ENCODE data around the gene CCR2. TPM values are rescaled to one million over a fixed set of nuclear protein-coding genes. Genes with fewer than 3 reads are reported as not detected.

CCR2 gene
- total and polyA plus RNA-seq, 4 donors = 1.7 to 21.2 (median 8.4) TPM

DNA sequence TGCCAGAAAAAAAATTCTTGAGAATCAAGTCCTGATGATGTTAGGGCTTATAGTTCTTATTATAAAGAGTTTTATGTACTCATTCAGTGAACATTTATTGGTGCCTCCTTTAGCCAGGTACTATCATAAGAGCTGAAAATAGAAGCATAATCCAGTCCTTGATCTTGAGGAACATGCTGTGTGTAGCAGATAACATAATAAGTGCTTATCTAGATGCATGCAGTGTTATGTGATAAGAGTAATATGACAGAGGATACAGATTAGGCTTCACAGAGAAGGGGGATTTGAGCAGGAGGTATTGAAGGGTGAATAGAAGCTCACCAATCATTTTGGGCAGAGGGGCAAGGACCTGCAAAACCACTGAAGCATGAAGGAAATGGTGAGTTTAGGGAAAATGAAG is 1.1 kb downstream of the CCR2 start:
- Histone ChIP-seq H3K9me3 (ENCODE audit: control insufficient read depth in 4 of 4, insufficient read depth in 3 of 4, low read length in 3 of 4) (no peaks in the 10 kb centered on the region), H3K36me3 (ENCODE audit: control insufficient read depth in 4 of 4, insufficient read depth in 4 of 4, low read length in 4 of 4) (no peaks in the 10 kb centered on the region), H3K4me1 (ENCODE audit: control insufficient read depth in 5 of 5, insufficient read depth in 5 of 5, low read length in 5 of 5) (peaks cover 0 to 5% (median 0%) of the 10 kb centered on the region in 5 donors), H3K27ac (ENCODE audit: low read depth in 1 of 2, low read length in 1 of 2) (no peak overlapping the region), H3K9ac (ENCODE audit: insufficient read depth in 1 of 2, low read length in 2 of 2) (no peak overlapping the region), H3K4me3 (no peak overlapping the region), H3K27me3 (ENCODE audit: control insufficient read depth in 3 of 3, insufficient read depth in 3 of 3, low read length in 2 of 3) (peaks cover 0 to 11% (median 2%) of the 10 kb centered on the region in 3 donors)
- DNase-seq = no peak
- TF ChIP-seq, protein P1, sequence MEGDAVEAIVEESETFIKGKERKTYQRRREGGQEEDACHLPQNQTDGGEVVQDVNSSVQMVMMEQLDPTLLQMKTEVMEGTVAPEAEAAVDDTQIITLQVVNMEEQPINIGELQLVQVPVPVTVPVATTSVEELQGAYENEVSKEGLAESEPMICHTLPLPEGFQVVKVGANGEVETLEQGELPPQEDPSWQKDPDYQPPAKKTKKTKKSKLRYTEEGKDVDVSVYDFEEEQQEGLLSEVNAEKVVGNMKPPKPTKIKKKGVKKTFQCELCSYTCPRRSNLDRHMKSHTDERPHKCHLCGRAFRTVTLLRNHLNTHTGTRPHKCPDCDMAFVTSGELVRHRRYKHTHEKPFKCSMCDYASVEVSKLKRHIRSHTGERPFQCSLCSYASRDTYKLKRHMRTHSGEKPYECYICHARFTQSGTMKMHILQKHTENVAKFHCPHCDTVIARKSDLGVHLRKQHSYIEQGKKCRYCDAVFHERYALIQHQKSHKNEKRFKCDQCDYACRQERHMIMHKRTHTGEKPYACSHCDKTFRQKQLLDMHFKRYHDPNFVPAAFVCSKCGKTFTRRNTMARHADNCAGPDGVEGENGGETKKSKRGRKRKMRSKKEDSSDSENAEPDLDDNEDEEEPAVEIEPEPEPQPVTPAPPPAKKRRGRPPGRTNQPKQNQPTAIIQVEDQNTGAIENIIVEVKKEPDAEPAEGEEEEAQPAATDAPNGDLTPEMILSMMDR (IDR thresholded peaks at IDR 0.05; ENCODE audit: control extremely low read depth, extremely low read depth) = no peak
- ATAC-seq (ENCODE audit: insufficient read depth, low FRiP score) = no peak

DNA sequence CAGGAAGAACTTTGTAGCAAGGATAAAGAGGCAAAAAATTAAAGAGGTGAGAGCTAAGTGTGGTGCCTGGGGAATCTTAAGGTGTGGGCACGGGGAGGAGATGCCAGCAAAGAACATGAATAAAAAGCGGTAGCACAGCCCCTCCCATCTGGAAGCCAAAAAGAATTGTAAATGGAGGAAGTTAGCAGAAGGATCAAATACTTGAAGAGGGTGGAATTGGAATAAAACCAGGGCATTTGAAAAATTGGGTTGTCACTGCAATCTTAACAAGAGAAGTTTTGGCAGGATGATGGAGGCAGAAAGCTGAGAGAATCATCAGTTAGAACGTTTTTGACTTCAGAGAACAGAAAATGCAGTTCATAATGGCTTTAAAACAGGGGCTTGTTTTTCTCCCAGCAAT is 2.4 kb downstream of the CCR2 start:
- TF ChIP-seq, protein P1 (IDR thresholded peaks at IDR 0.05; ENCODE audit: control extremely low read depth, extremely low read depth) = no peak
- Histone ChIP-seq H3K9me3 (ENCODE audit: control insufficient read depth in 4 of 4, insufficient read depth in 3 of 4, low read length in 3 of 4) (no peaks in the 10 kb centered on the region), H3K36me3 (ENCODE audit: control insufficient read depth in 4 of 4, insufficient read depth in 4 of 4, low read length in 4 of 4) (no peaks in the 10 kb centered on the region), H3K4me3 (no peak overlapping the region), H3K27me3 (ENCODE audit: control insufficient read depth in 3 of 3, insufficient read depth in 3 of 3, low read length in 2 of 3) (peaks cover 0 to 11% (median 2%) of the 10 kb centered on the region in 3 donors), H3K27ac (ENCODE audit: low read depth in 1 of 2, low read length in 1 of 2) (no peak overlapping the region), H3K4me1 (ENCODE audit: control insufficient read depth in 5 of 5, insufficient read depth in 5 of 5, low read length in 5 of 5) (peaks cover 0 to 11% (median 6%) of the 10 kb centered on the region in 5 donors), H3K9ac (ENCODE audit: insufficient read depth in 1 of 2, low read length in 2 of 2) (no peak overlapping the region)
- ATAC-seq (ENCODE audit: insufficient read depth, low FRiP score) (no peak), DNase-seq (no peak)
- 49 to 72% methylated on average over 3 of the region's 3 CpGs for WGBS, 2 donors

GRCh38 chr3:46356909-46357308 is 3.0 kb downstream of the CCR2 start:
- H3K4me1 ChIP-seq (ENCODE audit: control insufficient read depth in 5 of 5, insufficient read depth in 5 of 5, low read length in 5 of 5) = peaks cover 0 to 11% (median 6%) of the 10 kb centered on the region in 5 donors
- H3K27me3 ChIP-seq (ENCODE audit: control insufficient read depth in 3 of 3, insufficient read depth in 3 of 3, low read length in 2 of 3) = peaks cover 0 to 7% (median 2%) of the 10 kb centered on the region in 3 donors
- no peaks in the 10 kb centered on the region for H3K36me3 ChIP-seq (ENCODE audit: control insufficient read depth in 4 of 4, insufficient read depth in 4 of 4, low read length in 4 of 4)
- ATAC-seq (ENCODE audit: insufficient read depth, low FRiP score) (no peak), DNase-seq (no peak)
- WGBS, 2 donors = 88 to 93% methylated on average over 4 of the region's 4 CpGs
- TF ChIP-seq, protein P1 (IDR thresholded peaks at IDR 0.05; ENCODE audit: control extremely low read depth, extremely low read depth) = no peak
- no peak overlapping the region for H3K27ac ChIP-seq (ENCODE audit: low read depth in 1 of 2, low read length in 1 of 2)
- H3K4me3 ChIP-seq = no peak overlapping the region
- no peaks in the 10 kb centered on the region for H3K9me3 ChIP-seq (ENCODE audit: control insufficient read depth in 4 of 4, insufficient read depth in 3 of 4, low read length in 3 of 4)
- H3K9ac ChIP-seq (ENCODE audit: insufficient read depth in 1 of 2, low read length in 2 of 2) = no peak overlapping the region

- Histone ChIP-seq H3K9ac (ENCODE audit: insufficient read depth in 1 of 2, low read length in 2 of 2) (no peak overlapping the region), H3K27ac (ENCODE audit: low read depth in 1 of 2, low read length in 1 of 2) (no peak overlapping the region), H3K9me3 (ENCODE audit: control insufficient read depth in 4 of 4, insufficient read depth in 3 of 4, low read length in 3 of 4) (no peaks in the 10 kb centered on the region), H3K4me3 (no peak overlapping the region), H3K27me3 (ENCODE audit: control insufficient read depth in 3 of 3, insufficient read depth in 3 of 3, low read length in 2 of 3) (peaks cover 0 to 5% (median 2%) of the 10 kb centered on the region in 3 donors), H3K4me1 (ENCODE audit: control insufficient read depth in 5 of 5, insufficient read depth in 5 of 5, low read length in 5 of 5) (peaks cover 0 to 11% (median 6%) of the 10 kb centered on the region in 5 donors), H3K36me3 (ENCODE audit: control insufficient read depth in 4 of 4, insufficient read depth in 4 of 4, low read length in 4 of 4) (no peaks in the 10 kb centered on the region)
- DNase-seq (no peak), ATAC-seq (ENCODE audit: insufficient read depth, low FRiP score) (no peak)
- WGBS, 2 donors = 77 to 87% methylated on average over 6 of the region's 6 CpGs
- TF ChIP-seq, protein P1 (IDR thresholded peaks at IDR 0.05; ENCODE audit: control extremely low read depth, extremely low read depth) = no peak
Observed at GRCh38 chr3:46358466-46358865, 4.6 kb downstream of the CCR2 start.

Measured in lung (tissue), 12 donors.